GM21737 (cell line): ENCODE results near the gene PPP1R27.

ENCODE experiments used
- ATAC-seq: cut with Tn5 transposase; IDR thresholded peaks from one replicate; pipeline ENCODE4 v1.9.1; 2021; ENCODE audit warnings: mild to moderate bottlenecking, moderate library complexity; ENCODE audit not compliant: unreplicated experiment

Gene PPP1R27

GRCh38 chr17:81807210-81807719 is 27.6 kb downstream of the PPP1R27 start:
- ATAC-seq: no peak

DNA sequence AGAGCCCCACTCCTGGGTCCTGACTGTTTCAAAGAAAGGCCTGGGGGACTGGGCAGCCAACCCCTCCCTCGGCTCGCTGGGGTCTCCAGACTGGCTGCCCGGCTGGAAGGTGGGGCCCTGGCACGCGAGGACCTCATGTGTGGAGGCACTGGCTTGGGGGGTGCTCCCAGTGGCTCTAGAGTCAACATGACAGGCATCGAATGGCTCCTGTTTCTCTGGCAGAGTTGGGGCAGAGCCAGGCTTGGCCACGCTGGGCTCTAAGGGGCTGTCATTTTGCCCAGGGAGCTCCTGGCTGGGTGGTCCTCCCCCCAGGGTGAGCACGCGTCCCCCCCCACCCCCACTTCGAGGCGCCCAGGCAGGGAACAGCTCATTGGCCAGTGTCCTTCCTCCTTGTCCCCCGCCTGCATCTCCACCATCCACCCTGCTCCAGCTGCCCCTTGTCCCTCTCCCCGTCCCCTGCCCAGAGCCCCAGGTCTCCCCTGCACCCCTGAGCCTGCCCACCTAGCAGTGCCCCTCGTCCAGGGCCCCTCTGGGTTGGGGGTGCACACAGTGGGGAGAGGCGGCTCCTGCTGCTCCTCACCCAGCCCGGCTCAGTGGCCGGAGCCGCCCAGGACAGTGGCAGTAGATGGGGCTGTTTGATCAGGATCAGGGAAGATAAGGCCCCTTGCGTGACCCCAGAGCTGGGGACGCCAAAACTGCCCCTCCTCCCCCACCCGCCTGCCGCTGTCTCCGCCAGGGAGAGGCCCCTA is 28.2 kb downstream of the PPP1R27 start:
- no peak for ATAC-seq

DNA sequence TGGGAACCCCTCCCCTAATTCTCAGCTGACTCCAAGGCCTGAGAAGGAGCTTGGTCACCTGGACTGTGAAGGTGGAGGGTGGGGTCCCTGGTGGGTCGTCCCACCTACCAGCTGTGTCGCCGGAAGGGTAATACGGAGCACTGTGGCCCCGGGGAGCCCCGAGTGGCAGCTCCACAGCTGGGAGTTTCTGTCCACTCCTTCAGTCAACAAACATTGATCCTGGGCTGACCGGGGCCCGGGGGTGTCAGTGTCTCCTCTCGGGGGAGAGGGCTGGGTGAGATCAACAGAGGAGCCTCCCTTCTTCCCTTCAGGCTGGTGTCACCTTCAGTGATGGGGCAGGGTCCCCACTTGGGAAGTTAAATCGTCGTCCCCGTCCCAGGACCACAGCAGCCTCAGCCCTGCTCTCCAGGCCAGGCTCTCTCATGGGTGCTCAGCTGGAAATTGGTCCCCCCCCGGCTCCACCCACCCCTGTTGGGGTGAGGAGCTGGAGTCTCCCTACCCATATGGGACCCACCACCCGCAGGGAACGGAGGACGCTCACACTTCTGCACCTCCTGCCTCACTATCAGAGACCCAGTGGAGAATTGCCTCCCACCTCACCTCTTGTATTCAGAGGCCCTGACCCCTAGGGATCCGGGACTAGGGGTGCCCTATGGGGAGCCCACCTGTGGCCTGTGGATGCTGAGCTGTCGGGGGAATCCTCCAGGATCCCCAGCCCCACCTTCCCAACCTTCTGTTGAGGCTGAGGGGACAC is 29.0 kb downstream of the PPP1R27 start:
- no peak for ATAC-seq

- ATAC-seq: no peak
These were observed 30.1 kb downstream of the PPP1R27 start for GRCh38 chr17:81804559-81805399.

GRCh38 chr17:81803728-81804558 is 30.9 kb downstream of the PPP1R27 start, which contains the start of gene GCGR:
Gene GCGR (plus strand): TSS chr17:81804150. CDS start chr17:81809019, 4,869 bp downstream.
- no peak for ATAC-seq

DNA sequence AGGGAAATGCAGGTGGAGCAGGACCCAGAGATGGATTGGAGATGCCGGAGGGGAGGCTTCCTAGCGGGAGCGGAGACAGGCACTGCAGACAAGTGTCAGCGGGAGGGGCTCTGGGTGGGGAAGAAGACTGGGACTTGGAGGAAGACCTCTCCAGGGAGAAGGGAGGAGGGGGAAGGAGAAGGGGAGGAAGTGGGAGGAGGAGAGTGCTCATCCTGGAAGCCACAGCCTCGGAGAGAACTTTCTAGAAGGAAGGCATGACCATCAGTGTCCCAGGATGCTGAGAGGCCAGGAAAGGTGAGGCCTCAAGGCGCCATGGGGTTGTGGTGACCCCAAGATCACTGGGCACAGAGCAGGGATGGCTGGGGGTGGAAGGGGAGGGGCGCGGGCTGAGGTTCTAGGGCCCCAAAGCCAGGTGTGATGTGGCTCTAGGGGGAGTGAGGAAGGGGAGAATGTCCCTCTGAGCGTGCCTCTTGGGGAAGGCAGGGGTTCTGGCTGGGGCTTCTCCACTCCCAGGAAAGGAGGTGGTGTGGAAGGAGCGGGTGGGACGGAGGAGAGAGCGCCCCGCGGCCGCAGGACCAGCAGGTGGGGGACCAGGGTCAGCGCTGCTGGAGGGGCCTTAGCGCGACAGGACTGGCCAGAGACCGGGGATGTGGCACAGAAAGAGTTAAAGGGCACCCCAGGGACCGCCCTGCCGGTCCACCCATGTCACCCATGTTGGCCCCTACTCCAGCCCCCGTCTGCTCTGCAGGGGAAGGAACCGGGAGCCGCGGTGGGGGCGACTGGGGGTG is 31.8 kb downstream of the PPP1R27 start:
- no peak for ATAC-seq

DNA sequence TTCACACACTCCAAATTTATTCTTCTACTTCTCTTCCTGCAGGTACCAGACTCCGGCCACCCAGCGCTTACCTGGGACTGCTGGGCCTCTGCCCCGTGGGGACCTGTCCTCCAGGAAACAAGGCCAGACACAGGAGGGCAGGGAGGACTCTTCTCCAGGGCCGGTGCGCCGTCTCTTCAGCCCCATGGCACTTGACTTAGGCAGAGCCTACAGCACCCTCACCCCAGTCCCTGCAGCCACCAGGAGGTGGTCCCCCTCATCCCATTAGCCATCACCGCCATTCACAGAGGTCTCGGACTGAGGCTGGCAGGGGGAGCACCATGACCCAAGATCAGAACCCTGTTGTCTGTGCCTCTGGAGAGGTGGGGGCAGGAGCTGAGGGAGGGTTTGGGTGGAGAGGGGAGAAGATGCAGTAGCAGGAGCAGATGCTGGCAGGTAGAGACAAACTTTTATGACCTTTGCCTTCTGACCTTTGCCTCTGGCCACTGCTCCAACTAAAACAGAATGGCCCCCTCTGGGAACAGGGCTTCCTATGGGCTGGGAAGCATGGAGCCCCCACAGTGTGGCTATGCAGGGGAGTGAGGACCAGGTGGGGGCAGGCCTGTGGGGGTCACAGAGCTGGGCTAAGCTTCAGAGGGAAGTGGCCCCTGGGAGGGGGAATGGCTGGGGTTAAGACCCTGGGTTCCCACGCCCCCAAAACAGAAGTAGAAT is 32.6 kb downstream of the PPP1R27 start:
- no peak for ATAC-seq

DNA sequence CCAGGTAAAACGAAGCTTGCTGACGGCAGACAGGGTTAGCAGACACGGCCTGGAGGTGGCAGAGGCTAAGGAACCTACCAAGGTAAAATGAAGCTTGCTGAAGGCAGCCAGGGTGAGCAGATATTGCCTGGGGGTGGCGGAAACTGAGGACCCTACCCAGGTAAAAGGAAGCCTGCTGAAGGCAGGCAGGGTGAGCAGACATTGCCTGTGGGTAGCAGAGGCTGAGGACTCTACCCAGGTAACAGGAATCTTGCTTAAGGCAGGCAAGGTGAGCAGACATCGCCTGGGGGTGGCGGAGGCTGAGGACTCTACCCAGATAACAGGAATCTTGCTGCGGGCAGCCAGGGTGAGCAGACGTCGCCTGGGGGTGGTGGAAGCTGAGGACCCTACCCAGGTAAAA is 33.5 kb downstream of the PPP1R27 start:
- no peak for ATAC-seq

GRCh38 chr17:81794509-81794908 is 40.3 kb downstream of the PPP1R27 start:
- ATAC-seq: no peak

GRCh38 chr17:81794074-81794476 is 40.8 kb downstream of the PPP1R27 start:
- no peak for ATAC-seq

- no peak for ATAC-seq
These were observed 41.9 kb downstream of the PPP1R27 start for GRCh38 chr17:81792675-81793615.
